HuH-7.5 (cell line): ENCODE results near the gene CRY1.

Source experiments
- DNase-seq: peaks from one replicate; pipeline ENCODE4 v3.0.0; 2011; ENCODE audit warnings: low spot score

CRY1 gene

GRCh38 chr12:107093417-107094182 is at the start of gene CRY1:
Gene CRY1, minus strand, starts transcription at chr12:107093549. Its CDS starts 588 bp downstream, at chr12:107092961.
- peak; percentile 84 for DNase-seq

GRCh38 chr12:107139787-107140186 is 46.4 kb upstream of the CRY1 start:
- no peak for DNase-seq

GRCh38 chr12:107138990-107139389 is 45.6 kb upstream of the CRY1 start:
- no peak for DNase-seq

GRCh38 chr12:107135177-107135576 is 41.8 kb upstream of the CRY1 start:
- DNase-seq, result no peak

GRCh38 chr12:107134558-107134957 is 41.2 kb upstream of the CRY1 start:
- peak; percentile 10 for DNase-seq

GRCh38 chr12:107133462-107133861 is 40.1 kb upstream of the CRY1 start:
- no peak for DNase-seq

GRCh38 chr12:107131832-107132616 is 38.7 kb upstream of the CRY1 start:
- DNase-seq, result peak; percentile 37

- no peak for DNase-seq
Observed at GRCh38 chr12:107130830-107131611, 37.7 kb upstream of the CRY1 start.

GRCh38 chr12:107129315-107129930 is 36.1 kb upstream of the CRY1 start:
- DNase-seq, result no peak

- no peak for DNase-seq
Observed at GRCh38 chr12:107127482-107128430, 34.4 kb upstream of the CRY1 start.

- no peak for DNase-seq
Observed at GRCh38 chr12:107126796-107127481, 33.6 kb upstream of the CRY1 start.

- DNase-seq, result no peak
Observed at GRCh38 chr12:107125833-107126232, 32.5 kb upstream of the CRY1 start.

GRCh38 chr12:107122452-107122958 is 29.2 kb upstream of the CRY1 start:
- no peak for DNase-seq

GRCh38 chr12:107119091-107119490 is 25.7 kb upstream of the CRY1 start:
- no peak for DNase-seq

- DNase-seq, result no peak
Observed at GRCh38 chr12:107118624-107119023, 25.3 kb upstream of the CRY1 start.

GRCh38 chr12:107115119-107115518 is 21.8 kb upstream of the CRY1 start:
- no peak for DNase-seq

- DNase-seq, result no peak
Observed at GRCh38 chr12:107111314-107111713, 18.0 kb upstream of the CRY1 start.

- no peak for DNase-seq
Observed at GRCh38 chr12:107109726-107110719, 16.7 kb upstream of the CRY1 start.

GRCh38 chr12:107108995-107109508 is 15.7 kb upstream of the CRY1 start:
- DNase-seq, result no peak
